GM18951 (cell line): Measurements from ENCODE around the gene UNC50.

Experiments used
- POLR2A ChIP-seq: IDR thresholded peaks from 4 replicates; pipeline ENCODE4 v1.6.1; 2011; ENCODE audit warnings: mild to moderate bottlenecking; ENCODE audit not compliant: insufficient read length, insufficient read depth; ENCODE audit errors: extremely low read depth
- in situ Hi-C: fragments of 300-500 bp; cut with MboI; formaldehyde crosslinking; loops from one replicate; pipeline ENCODE4 v1.12.0; 2022; ENCODE audit warnings: low sequenced_read_pairs, mixed read lengths, inconsistent platforms; ENCODE audit not compliant: unreplicated experiment

The UNC50 gene, protein sequence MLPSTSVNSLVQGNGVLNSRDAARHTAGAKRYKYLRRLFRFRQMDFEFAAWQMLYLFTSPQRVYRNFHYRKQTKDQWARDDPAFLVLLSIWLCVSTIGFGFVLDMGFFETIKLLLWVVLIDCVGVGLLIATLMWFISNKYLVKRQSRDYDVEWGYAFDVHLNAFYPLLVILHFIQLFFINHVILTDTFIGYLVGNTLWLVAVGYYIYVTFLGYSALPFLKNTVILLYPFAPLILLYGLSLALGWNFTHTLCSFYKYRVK

DNA sequence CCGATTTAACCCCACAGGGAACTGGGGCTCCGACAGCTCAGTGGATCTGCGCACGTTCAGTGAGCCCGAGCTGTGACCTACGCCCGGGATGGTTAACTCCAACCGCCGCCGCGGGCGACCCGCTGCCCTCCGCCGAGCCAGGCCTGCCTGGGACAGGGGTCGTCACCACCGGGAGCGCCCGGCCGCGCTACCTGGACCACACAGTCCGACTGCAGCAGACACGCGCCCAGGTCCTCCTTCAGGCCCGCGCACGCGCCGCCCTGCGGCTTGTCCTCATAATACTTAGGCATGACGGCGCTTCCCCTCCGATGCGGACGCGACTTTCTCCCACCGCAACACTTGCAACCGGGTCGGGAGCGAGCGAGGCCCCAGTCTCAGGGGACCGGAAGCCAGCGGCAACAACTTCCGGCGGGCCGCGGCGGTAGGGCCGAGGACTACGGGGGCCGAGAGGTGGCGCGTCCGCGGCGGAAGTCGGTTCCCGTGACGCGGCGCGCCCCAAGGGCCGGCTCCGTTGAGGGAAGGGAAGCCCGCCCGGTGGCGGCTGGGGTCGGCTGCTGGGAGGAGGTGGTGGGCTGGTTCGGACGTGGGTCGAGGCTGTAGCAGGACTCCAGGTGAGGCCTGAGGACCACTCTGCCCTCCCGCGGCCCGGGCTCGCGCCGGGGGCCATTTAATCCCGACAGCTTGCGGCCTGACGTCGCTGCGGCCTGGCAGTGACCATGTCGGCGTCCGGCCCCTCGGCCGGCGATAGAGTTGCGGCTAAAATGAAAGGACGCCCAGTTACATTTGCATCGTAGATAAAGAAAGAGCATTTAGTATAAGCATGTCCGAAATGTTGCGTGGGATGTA, at the start of gene UNC50, which contains the start of gene COA5:
Gene UNC50 (plus strand): TSS at position 474 of the 846 bp plus-strand sequence. CDS start 1,171 bp downstream, outside the sequence.
Gene COA5 (minus strand): TSS at position 397 of the 846 bp plus-strand sequence. CDS start 107 bp downstream, at position 290.
- in situ Hi-C loops: loop anchor here (10.0 kb wide), 1 partner anchor 194 kb away; no protein-coding TSS in a partner anchor
- TF ChIP-seq POLR2A: peak; percentile 89

DNA sequence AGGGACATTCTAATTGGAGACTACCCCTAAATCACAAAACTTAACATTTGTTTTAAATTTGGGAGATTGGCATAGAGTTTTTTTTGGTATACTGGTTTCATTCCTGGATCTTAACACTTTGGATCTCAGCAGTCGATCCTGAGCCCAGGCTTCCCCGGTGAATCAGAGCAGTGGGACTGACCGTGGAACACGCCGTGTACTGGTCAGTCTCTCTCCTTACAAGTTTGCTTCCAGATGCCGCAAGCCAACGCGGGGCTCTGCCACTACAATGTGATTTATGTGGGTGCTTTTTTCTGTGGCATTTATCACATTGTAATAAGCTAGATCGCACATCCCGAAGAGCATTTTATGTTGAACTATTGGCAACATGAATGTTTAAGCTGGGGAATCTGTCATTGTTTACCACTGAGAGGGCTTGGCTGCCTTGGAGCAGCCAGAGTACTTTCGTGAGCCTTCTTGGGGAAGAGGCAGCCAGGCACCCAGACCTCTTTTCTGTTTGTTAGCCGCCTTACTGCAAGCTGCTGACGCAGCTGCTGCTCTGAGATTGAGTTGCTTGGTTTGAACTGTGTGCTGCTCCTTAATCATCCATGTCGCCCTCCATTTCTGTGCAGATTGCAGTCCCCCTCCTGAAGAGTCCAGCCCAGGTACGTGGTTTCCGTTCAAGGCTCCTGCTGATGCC, 49.4 kb upstream of the UNC50 start:
- TF ChIP-seq POLR2A: no peak
- in situ Hi-C loops: no loop called here

DNA sequence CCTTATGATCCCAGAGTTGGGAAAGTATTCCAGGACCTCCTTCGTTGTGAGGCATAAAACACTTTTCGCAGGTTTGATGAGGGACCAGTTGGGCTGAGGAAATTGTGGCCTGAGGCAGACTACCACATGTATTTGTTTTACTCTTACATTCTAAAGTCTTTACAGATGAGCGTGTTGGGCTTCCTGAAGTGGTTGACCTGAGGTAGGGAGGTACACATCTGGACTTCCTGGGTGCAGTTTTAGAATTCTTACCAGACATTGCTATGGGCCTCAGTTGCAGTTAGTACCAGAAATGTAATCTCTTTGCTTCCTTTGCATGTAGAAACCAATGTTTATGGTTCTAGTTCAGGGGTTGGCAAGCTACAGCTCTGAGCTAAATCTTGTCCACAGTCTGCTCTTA, 48.8 kb upstream of the UNC50 start:
- no peak for TF ChIP-seq POLR2A
- in situ Hi-C loops: no loop called here

DNA sequence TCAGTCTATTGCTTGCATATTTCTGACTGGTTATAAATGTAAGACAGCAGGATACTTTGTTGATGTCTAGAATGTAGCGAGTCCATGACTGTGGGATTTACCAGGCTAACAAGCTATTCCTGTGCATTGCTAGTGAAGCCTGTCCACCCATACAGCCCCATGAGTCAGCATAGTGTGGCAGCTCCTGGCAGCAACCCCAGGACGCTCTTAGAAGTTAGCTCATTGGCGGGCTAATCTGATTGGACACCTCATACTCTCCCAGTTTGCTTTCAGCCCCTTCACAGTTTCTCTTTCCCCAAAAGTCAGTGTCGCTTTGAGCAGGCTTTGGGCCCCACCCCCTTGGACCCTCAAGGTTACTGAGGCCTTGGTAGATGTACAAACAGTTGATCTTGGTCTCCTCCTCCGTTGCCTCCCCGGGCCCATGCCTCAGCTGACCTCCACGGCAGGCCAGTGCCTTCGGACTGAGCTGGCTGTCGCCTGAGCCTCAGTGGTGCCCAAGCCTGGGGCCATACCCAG, 48.1 kb upstream of the UNC50 start:
- in situ Hi-C loops: no loop called here
- TF ChIP-seq POLR2A: no peak

DNA sequence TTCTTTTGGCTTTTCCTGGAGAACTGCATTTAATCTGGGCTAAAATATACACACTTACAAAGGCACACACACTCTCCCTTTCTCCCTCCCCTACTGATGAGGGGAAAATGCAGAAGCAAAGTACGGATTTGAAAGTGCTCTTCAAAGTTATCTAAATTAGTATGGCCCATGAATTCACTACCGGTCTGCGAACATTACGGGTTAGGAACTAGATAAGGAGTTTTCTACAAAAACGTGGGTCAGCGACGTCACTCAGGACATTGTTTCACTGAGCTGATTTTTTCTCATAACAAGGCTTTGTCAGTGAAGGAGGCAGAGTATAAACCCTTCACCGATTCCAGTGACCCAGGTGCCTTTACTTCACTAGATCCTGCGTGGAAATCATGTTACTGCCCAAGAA, 47.4 kb upstream of the UNC50 start:
- in situ Hi-C loops: no loop called here

DNA sequence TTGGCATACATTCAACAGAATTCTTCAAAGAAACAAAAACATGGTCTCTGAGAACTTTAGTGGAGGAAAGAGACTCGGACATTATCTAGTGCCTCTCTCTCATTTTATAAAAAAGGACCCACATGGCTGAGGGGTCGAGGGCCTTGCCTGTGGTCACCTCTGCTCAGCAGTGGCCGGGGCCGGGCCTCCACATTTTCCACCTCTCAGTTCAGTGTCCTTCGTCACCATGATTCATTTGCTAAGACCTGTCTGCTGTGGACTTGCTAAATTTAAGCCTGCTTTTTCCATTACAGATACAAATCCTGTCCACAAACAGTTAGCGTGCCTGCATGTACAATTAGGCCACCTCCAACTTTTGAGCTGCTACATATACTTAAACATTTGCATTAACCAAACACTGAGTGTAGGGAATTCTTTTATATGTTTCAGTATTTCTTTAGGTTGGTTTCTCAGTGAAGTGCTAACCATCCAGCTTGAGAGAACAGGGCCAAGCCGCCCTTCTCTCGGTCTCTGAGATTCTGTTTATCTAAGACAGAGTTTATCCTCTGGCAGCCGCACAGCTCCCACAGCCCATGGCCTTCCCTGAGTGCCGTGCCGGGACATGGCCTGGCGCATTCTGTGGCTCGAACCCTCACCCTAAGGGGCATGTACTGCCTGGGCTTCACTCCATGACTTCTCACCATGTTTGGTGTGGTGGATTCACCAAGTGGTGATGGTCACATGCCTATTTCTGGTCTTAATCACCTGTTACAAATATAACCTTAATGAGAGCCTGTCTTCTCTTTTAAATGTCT, 46.3 kb upstream of the UNC50 start:
- in situ Hi-C loops: no loop called here
- TF ChIP-seq POLR2A: no peak

More for the DNA sequence above, 47.4 kb upstream of the UNC50 start:
- TF ChIP-seq POLR2A: no peak

DNA sequence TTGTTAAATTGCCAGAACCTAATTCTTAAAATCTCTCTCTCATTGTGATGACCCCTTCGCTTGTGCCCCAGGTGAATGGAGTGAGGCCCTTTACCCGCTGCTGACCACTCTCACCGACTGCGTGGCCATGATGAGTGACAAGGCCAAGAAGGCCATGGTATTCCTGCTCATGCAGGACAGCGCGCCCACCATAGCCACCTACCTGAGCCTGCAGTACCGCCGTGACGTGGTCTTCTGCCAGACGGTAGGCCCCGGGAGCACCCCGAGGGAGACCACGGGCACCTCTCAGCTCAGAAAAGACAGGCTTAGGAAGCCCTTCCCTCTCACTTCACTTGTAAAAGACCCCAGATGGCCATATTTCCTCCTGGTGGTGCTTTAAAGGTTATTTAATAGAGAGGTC, 45.0 kb upstream of the UNC50 start:
- in situ Hi-C loops: no loop called here
- no peak for TF ChIP-seq POLR2A

DNA sequence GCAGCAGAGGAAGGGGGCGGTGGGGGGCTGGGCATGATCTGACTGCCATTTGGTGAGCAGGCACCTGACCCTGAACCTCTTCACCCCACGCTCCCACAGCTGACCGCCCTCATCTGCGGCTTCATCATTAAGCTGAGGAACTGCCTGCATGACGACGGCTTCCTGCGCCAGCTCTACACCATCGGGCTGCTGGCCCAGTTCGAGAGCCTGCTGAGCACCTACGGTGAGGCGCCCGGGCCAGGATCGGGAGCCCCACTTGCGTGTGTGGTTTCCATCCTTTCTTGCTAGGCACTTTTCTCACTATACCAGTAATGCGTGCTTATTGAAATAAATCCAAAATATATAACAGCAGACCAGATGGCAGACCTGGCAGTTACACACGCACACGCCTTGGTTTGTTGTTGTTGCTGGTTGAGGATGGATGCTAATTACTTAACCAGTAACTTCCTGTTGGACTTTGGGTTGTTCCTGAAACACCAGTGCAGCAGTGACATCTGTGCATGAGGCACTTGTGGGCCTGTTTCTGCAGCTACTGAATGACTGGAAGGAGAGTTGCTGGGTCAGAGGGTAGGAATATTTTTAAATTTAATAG, 43.8 kb upstream of the UNC50 start:
- in situ Hi-C loops: no loop called here
- no peak for TF ChIP-seq POLR2A

DNA sequence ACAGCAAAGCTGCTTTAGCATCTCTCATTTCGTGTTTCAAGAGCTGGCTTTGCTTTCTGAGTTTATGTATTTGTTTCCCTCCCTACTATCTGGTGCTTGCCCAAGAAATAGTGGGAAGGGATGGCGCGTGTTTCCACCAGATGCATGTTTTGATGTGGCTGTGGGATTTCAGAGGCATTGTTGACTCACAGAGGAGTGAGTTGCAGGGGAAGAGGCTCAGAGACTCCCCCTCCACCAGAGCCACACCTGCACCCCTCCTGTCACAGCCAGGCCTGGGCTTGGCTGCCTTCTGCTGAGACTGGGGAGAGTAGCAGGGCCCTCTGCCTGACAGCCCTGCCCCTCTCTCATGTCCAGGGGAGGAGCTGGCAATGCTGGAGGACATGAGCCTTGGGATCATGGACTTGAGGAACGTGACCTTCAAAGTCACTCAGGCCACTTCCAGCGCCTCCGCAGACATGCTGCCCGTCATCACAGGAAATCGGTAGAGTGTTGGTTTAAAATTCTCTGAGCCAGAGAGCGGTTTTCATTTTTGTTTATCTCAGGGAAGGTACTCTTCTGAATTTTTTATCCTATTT, 43.0 kb upstream of the UNC50 start:
- TF ChIP-seq POLR2A: no peak
- in situ Hi-C loops: no loop called here

DNA sequence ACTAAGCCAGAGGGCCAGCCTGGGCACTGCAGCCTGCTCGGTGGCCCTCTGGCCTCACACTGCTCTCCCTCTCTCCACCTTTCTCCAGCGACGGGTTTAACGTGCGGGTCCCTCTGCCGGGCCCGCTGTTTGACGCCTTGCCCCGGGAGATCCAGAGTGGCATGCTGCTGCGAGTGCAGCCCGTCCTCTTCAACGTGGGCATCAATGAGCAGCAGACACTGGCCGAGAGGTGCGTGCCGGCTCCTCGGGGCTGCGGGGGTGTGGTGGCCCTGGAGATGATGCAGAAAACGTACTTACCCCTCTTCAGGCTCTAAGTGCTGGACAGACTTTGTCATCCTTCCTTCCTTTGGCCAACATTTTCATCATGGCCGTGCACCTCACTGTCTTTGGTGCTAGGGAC, 42.4 kb upstream of the UNC50 start:
- in situ Hi-C loops: no loop called here
- no peak for TF ChIP-seq POLR2A

DNA sequence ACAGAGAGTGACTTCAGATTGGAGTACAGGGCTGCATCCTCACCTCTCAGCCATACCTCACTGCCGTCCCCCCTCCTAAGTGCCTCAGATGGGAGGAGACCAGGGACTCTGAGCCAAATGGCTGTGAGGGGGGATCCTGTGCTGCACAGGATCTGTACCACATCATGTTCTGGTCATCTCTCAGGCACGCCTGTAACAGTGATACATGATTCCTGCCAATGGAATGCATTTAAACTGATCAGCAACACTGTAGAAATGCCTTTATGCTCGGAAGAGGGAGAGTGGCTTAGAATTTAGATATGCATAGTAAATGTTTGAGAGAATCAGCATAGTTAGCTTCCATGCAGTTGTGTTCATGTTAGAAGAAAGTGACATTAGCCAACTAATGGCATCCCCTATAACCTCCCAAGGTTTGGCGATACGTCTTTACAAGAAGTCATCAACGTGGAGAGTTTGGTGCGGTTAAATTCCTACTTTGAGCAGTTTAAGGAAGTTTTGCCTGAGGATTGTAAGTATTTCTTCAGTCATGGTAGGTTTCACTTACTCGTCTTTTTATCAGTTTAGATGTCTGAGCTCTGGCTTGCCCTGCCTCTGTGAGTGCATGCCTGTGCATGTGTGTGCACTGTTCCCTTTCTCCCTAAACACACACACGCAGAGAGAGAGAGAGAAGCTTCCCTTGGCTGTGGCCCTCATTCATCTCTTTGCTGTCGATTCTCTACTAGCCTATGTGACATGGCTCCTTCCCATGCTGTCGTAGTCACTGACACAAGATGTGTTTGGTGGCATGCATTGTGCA, 40.0 kb upstream of the UNC50 start:
- no peak for TF ChIP-seq POLR2A
- in situ Hi-C loops: no loop called here
